Thoracic aorta (tissue), 2 donors: Measurements from ENCODE around the gene SEMA6B. TPM values are rescaled to one million over a fixed set of nuclear protein-coding genes. Genes with fewer than 3 reads are reported as not detected.

Source experiments
- ATAC-seq: fragments of 150-250 bp; one replicate; pipeline ENCODE4 v1.8.0; 2017; ENCODE audit warnings: low read depth; ENCODE audit not compliant: insufficient number of reproducible peaks, low FRiP score
- DNase-seq: peaks from one replicate; pipeline ENCODE4 v3.0.0-alpha.2; 2020; ENCODE audit warnings: low spot score
- H3K27ac ChIP-seq, 2 donors: fragments of 200-600 bp; sonication (generic); 1 replicate in 1 of 2; 2 replicates in 1 of 2; pipeline ENCODE4 v1.5.1; 2016; ENCODE audit warnings: mild to moderate bottlenecking in 2 of 2, moderate library complexity in 2 of 2
- H3K27me3 ChIP-seq: fragments of 200-600 bp; sonication (generic); replicated peaks from 2 replicates; pipeline ENCODE4 v1.6.0; 2016; ENCODE audit warnings: mild to moderate bottlenecking; ENCODE audit not compliant: insufficient read depth
- H3K36me3 ChIP-seq: fragments of 200-600 bp; sonication (generic); one replicate; pipeline ENCODE4 v1.5.1; 2016
- H3K4me1 ChIP-seq, 2 donors: fragments of 200-600 bp; sonication (generic); 1 replicate in 1 of 2; 2 replicates in 1 of 2; pipeline versions ENCODE4 v1.5.1 to v1.6.0; 2016; ENCODE audit warnings: low read depth in 2 of 2, mild to moderate bottlenecking in 1 of 2; ENCODE audit not compliant: control insufficient read depth in 1 of 2
- H3K4me3 ChIP-seq: fragments of 200-600 bp; sonication (generic); 2 replicates; pipeline ENCODE4 v1.5.1; 2016; ENCODE audit warnings: mild to moderate bottlenecking
- H3K9me3 ChIP-seq: fragments of 200-600 bp; sonication (generic); 2 replicates; pipeline ENCODE4 v1.5.1; 2016
- total RNA-seq, 2 donors: library from RNA; depleted of rRNA; stranded (reverse); fragments of >200 nt; gene quantifications; one replicate each; pipeline versions ENCODE4 v1.1.0 to v1.2.3, GENCODE V29; 2016
- TF ChIP-seq, protein P1 (sequence below): fragments of 200-600 bp; sonication (generic); IDR thresholded peaks from one replicate; pipeline ENCODE4 v1.5.1; 2019; ENCODE audit warnings: antibody characterized with exemption

Gene SEMA6B
- total RNA-seq, 2 donors from 2014 or later = 3.4 to 17.4 TPM

DNA sequence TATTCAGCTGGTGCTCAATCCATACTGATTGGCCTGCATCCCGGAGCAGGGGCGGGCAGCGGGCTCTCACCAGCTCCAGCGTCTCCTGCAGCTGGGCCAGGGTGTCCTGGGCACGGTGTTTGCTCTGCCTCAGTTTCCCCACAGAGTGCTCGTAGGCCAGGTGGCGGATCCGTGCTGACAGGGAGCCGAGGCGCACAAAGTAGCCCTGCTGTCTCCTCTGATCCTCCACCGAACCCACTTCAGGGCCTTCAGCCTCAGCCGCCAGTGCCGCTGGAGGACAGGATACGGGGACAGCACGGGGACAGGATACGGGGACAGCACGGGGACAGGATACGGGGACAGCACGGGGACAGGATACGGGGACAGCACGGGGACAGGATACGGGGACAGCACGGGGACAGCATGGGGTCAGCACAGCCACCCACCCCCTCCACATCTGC is 33.9 kb downstream of the SEMA6B start:
- Histone ChIP-seq H3K4me1 (no peaks in the 10 kb centered on the region), H3K36me3 (no peaks in the 10 kb centered on the region), H3K9me3 (no peaks in the 10 kb centered on the region), H3K27me3 (no peaks in the 10 kb centered on the region), H3K4me3 (no peak overlapping the region), H3K27ac (no peak overlapping the region)
- DNase-seq (no peak), ATAC-seq (no peak)
- TF ChIP-seq, protein P1, sequence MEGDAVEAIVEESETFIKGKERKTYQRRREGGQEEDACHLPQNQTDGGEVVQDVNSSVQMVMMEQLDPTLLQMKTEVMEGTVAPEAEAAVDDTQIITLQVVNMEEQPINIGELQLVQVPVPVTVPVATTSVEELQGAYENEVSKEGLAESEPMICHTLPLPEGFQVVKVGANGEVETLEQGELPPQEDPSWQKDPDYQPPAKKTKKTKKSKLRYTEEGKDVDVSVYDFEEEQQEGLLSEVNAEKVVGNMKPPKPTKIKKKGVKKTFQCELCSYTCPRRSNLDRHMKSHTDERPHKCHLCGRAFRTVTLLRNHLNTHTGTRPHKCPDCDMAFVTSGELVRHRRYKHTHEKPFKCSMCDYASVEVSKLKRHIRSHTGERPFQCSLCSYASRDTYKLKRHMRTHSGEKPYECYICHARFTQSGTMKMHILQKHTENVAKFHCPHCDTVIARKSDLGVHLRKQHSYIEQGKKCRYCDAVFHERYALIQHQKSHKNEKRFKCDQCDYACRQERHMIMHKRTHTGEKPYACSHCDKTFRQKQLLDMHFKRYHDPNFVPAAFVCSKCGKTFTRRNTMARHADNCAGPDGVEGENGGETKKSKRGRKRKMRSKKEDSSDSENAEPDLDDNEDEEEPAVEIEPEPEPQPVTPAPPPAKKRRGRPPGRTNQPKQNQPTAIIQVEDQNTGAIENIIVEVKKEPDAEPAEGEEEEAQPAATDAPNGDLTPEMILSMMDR = no peak

DNA sequence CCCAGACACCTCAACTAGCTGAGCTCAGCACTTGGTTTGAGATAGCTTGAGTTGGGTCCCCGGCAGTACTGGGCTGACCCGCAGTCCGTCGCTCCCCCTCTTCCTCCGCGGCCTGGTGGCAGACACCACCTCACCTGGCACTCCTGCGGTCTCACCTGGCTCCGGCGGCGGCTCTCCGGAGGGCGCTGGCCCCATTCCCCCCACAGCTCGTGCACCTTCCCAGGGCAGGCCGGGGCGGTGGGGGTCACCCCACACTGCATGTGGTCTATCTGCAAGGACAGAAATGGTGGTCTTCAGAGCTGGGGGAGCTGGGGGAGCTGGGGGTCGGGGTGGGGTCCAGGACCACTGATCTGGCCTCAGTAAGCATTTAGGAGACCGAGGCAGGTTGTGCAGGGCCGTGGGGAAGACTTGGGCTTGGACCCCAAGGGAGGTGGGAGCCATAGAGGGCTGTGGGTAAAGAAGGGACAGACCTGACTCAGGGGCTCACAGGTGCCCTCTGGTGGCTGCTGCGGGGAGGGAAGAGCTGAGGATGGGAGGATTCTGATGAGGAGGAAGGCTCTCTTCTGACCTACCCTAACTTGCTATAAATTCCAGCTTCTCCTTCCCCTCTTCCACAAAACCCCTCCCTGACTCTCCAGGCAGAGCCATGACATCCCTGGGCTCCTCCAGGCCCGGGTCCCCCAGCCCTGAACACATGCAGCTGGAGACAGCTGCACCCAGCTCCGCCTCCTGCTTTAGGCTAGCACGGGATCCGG is 34.5 kb downstream of the SEMA6B start:
- Histone ChIP-seq H3K4me1 (no peaks in the 10 kb centered on the region), H3K36me3 (no peaks in the 10 kb centered on the region), H3K9me3 (no peaks in the 10 kb centered on the region), H3K4me3 (no peak overlapping the region), H3K27me3 (no peaks in the 10 kb centered on the region), H3K27ac (no peak overlapping the region)
- DNase-seq (no peak), ATAC-seq (no peak)
- TF ChIP-seq, protein P1 = peak; percentile 71

DNA sequence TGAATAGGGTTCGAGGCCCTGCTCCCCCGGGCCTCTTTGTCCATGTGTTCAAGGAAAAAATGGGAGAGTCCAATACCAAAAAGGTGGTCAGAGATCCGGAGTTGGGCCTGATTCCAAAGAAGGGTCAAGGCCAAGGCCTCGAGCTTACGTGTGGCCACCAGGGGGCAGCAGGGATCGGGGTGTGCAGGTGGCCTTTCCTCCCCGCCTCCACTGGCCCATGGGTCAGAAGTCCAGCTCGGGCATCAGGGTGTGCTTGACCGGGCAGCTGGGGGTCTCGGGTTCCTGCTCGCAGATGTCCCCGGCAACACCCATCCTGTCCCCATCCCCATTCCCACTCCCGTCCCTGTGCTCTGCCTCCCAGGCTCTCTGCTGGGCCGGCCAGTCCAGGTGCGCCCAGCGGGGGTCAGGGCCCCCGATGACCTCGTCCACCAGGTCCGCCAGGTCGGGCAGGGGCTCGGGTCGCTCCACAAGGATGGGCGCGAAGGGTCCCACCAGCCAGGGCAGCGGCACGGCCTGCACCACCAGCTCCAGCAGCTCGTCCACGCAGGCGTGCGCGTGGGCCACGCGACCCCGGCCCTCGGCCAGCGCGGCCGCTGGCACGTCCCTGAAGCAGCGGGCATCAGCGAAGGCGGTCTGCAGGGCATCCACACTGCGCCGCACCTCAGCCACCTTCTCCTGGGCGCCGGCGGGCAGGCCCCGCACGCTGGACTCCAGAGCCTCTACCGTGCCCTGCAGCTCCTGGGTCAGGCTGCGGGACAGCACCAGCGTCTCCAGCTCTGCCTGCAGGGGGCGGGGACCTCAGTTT is 36.0 kb downstream of the SEMA6B start:
- Histone ChIP-seq H3K9me3 (no peaks in the 10 kb centered on the region), H3K4me1 (peaks cover 0 to 8% of the 10 kb centered on the region in 2 donors), H3K36me3 (no peaks in the 10 kb centered on the region), H3K4me3 (no peak overlapping the region), H3K27ac (no peak overlapping the region), H3K27me3 (no peaks in the 10 kb centered on the region)
- no peak for DNase-seq
- ATAC-seq = no peak
- TF ChIP-seq, protein P1 = peak; percentile 41

DNA sequence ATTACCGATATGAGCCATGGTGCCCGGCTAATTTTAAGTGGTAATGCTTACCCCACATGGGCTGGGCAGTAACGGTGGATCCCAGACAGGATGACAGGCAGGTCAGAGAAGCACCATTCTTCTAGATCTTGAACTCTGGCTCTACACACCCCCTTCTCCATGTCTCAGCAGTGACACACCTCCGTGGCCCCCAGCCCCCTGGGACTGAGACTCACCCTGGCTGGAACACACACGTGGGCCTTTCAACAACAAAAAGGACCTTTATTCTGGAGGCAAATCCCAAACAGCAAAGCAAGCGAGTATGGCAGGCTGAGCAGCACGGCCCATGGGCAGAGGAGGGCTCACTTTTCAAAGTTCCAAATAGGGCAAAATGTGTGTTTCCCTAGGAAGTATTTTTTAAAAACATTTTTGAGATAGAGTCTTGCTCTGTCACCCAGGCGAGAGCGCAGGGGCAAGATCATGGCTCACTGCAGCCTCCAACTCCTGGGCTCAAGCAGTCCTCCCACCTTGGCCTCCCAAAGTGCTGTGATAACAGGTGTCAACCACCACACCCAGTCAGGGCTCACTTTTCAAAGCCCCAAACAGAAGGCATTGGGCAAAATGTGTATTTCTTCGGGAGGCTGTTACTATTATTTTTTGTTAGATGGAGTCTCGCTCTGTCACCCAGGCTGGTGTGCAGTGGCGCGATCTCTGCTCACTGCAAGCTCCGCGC is 37.0 kb downstream of the SEMA6B start:
- H3K27ac ChIP-seq = no peak overlapping the region
- H3K36me3 ChIP-seq = no peaks in the 10 kb centered on the region
- ATAC-seq (no peak), DNase-seq (no peak)
- TF ChIP-seq, protein P1 = no peak
- no peaks in the 10 kb centered on the region for H3K27me3 ChIP-seq
- H3K4me3 ChIP-seq = no peak overlapping the region
- peaks cover 0 to 18% of the 10 kb centered on the region in 2 donors for H3K4me1 ChIP-seq
- no peaks in the 10 kb centered on the region for H3K9me3 ChIP-seq

DNA sequence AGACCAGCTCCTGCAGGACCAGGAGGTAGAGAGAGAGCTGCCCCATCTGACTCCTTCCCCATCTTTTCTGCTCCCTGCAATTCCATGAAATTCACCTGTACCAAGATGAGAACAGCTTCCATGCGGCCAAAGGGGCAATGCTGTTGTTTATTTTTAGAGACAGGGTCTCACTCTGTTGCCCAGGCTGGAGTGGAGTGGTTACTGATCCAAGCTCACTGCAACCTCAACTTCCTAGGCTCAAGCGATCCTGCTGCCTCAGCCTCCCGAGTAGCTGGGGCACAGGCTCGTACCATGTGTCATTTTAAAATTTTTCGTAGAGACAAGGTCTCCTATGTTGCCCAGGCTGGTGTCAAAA is 37.6 kb downstream of the SEMA6B start:
- TF ChIP-seq, protein P1 = no peak

More for the DNA sequence above, 37.6 kb downstream of the SEMA6B start:
- no peaks in the 10 kb centered on the region for H3K36me3 ChIP-seq
- H3K4me1 ChIP-seq = peaks cover 0 to 21% of the 10 kb centered on the region in 2 donors
- H3K9me3 ChIP-seq = no peaks in the 10 kb centered on the region
- DNase-seq = no peak
- ATAC-seq = no peak
- H3K27me3 ChIP-seq = no peaks in the 10 kb centered on the region
- no peak overlapping the region for H3K27ac ChIP-seq
- H3K4me3 ChIP-seq = no peak overlapping the region
